H9 (cell line): Measurements from ENCODE around the gene WDR81. TPM values are rescaled to one million over a fixed set of nuclear protein-coding genes. Genes with fewer than 3 reads are reported as not detected.

Source experiments
- DNase-seq: peaks from one replicate; pipeline ENCODE4 v3.0.0-alpha.2; 2017
- H2AFZ ChIP-seq: one replicate; pipeline ENCODE4 v1.6.1; 2013; ENCODE audit warnings: mild to moderate bottlenecking, low read length, control low read depth, moderate library complexity
- H2AK5ac ChIP-seq: 2 replicates; pipeline ENCODE4 v1.6.1; 2013; ENCODE audit warnings: low read length, control low read depth, mixed read lengths; ENCODE audit not compliant: insufficient read length
- H2BK120ac ChIP-seq: one replicate; pipeline ENCODE4 v1.6.1; 2013; ENCODE audit warnings: low read depth, mild to moderate bottlenecking, low read length, control low read depth, inconsistent platforms; ENCODE audit not compliant: poor library complexity, severe bottlenecking
- H2BK12ac ChIP-seq: 2 replicates; pipeline ENCODE4 v1.6.1; 2013; ENCODE audit warnings: low read length, control low read depth, mixed read lengths, low read depth; ENCODE audit not compliant: insufficient read length
- H2BK15ac ChIP-seq: 2 replicates; pipeline ENCODE4 v1.6.1; 2013; ENCODE audit warnings: low read depth, low read length, control low read depth
- H2BK20ac ChIP-seq: one replicate; pipeline ENCODE4 v1.6.1; 2013; ENCODE audit warnings: low read depth, mild to moderate bottlenecking, low read length, control low read depth, inconsistent platforms; ENCODE audit not compliant: poor library complexity, severe bottlenecking
- H2BK5ac ChIP-seq: 2 replicates; pipeline ENCODE4 v1.6.1; 2013; ENCODE audit warnings: low read length, control low read depth, mixed read lengths; ENCODE audit not compliant: insufficient read length
- H3K14ac ChIP-seq: 2 replicates; pipeline ENCODE4 v1.6.1; 2013; ENCODE audit warnings: low read length, control low read depth; ENCODE audit not compliant: insufficient read depth
- H3K18ac ChIP-seq: 2 replicates; pipeline ENCODE4 v1.6.1; 2013; ENCODE audit warnings: low read depth, mild to moderate bottlenecking, mixed read lengths, low read length, control low read depth; ENCODE audit not compliant: insufficient read length
- H3K23ac ChIP-seq: 2 replicates; pipeline ENCODE4 v1.6.1; 2013; ENCODE audit warnings: low read length, control low read depth, mixed read lengths, low read depth; ENCODE audit not compliant: insufficient read length
- H3K23me2 ChIP-seq: 2 replicates; pipeline ENCODE4 v1.6.1; 2013; ENCODE audit warnings: low read depth, mild to moderate bottlenecking, mixed read lengths, low read length, control low read depth; ENCODE audit not compliant: insufficient read length, poor library complexity, severe bottlenecking
- H3K27ac ChIP-seq: 2 replicates; pipeline ENCODE4 v1.5.1; 2013; ENCODE audit warnings: low read length, control low read depth, mixed read lengths, low read depth; ENCODE audit not compliant: insufficient read length
- H3K27me3 ChIP-seq: 2 replicates; pipeline ENCODE4 v1.6.1; 2013; ENCODE audit warnings: low read length, control low read depth, inconsistent platforms; ENCODE audit not compliant: insufficient read depth
- H3K4ac ChIP-seq: 2 replicates; pipeline ENCODE4 v1.6.1; 2013; ENCODE audit warnings: low read depth, mild to moderate bottlenecking, control low read depth, inconsistent platforms, low read length, moderate library complexity
- H3K4me1 ChIP-seq: 2 replicates; pipeline ENCODE4 v1.6.1; 2013; ENCODE audit warnings: low read length, control low read depth, inconsistent platforms; ENCODE audit not compliant: insufficient read depth
- H3K4me2 ChIP-seq: 2 replicates; pipeline ENCODE4 v1.6.1; 2013; ENCODE audit warnings: low read length, control low read depth, mixed read lengths; ENCODE audit not compliant: insufficient read length, insufficient read depth
- H3K56ac ChIP-seq: 2 replicates; pipeline ENCODE4 v1.6.1; 2013; ENCODE audit warnings: low read depth, mild to moderate bottlenecking, mixed read lengths, low read length, control low read depth; ENCODE audit not compliant: insufficient read length
- H3K79me1 ChIP-seq: 2 replicates; pipeline ENCODE4 v1.6.1; 2013; ENCODE audit warnings: low read depth, mild to moderate bottlenecking, moderate library complexity, low read length, control low read depth, inconsistent platforms; ENCODE audit not compliant: insufficient read depth, poor library complexity, severe bottlenecking
- H3K79me2 ChIP-seq: 2 replicates; pipeline ENCODE4 v1.6.1; 2013; ENCODE audit warnings: low read length, control low read depth, inconsistent platforms; ENCODE audit not compliant: insufficient read depth
- H3K9ac ChIP-seq: 2 replicates; pipeline ENCODE4 v1.6.1; 2013; ENCODE audit warnings: low read length, control low read depth, mixed read lengths; ENCODE audit not compliant: insufficient read length; ENCODE audit errors: extremely low read depth
- H3K9me3 ChIP-seq: one replicate; pipeline ENCODE4 v1.6.1; 2013; ENCODE audit warnings: low read depth, low read length, inconsistent platforms; ENCODE audit not compliant: control insufficient read depth
- H3T11ph ChIP-seq: one replicate; pipeline ENCODE4 v1.6.1; 2013; ENCODE audit warnings: mild to moderate bottlenecking, low read length, control low read depth, inconsistent platforms
- H4K20me1 ChIP-seq: one replicate; pipeline ENCODE4 v1.6.1; 2013; ENCODE audit not compliant: control insufficient read depth, insufficient read length, insufficient read depth
- H4K5ac ChIP-seq: 2 replicates; pipeline ENCODE4 v1.6.1; 2013; ENCODE audit warnings: low read depth, mild to moderate bottlenecking, mixed read lengths, low read length, control low read depth; ENCODE audit not compliant: insufficient read length
- H4K8ac ChIP-seq: replicated peaks from 2 replicates; pipeline ENCODE4 v1.6.1; 2013; ENCODE audit warnings: low read length, control low read depth, mixed read lengths, low read depth; ENCODE audit not compliant: insufficient read length
- H4K91ac ChIP-seq: 2 replicates; pipeline ENCODE4 v1.6.1; 2013; ENCODE audit warnings: low read depth, mild to moderate bottlenecking, moderate library complexity, mixed read lengths, low read length, control low read depth; ENCODE audit not compliant: insufficient read length
- H3K27ac Mint-ChIP-seq, 3 experiments: 2 replicates in 2 of 3; 3 replicates in 1 of 3; pipeline ENCODE4 v1.8.0; 2020 to 2021; ENCODE audit warnings: mixed read lengths in 3 of 3, mild to moderate bottlenecking in 1 of 3, moderate library complexity in 1 of 3
- H3K27me3 Mint-ChIP-seq: 2 replicates; pipeline ENCODE4 v1.8.0; 2021; ENCODE audit warnings: low read depth, mild to moderate bottlenecking, moderate library complexity, mixed read lengths
- H3K36me3 Mint-ChIP-seq, 3 experiments: 2 replicates in 2 of 3; 3 replicates in 1 of 3; pipeline ENCODE4 v1.8.0; 2020 to 2021; ENCODE audit warnings: low read depth in 3 of 3, mixed read lengths in 3 of 3; ENCODE audit not compliant: insufficient read depth in 1 of 3
- H3K4me1 Mint-ChIP-seq, 2 experiments: 2 replicates each; pipeline ENCODE4 v1.8.0; 2020; ENCODE audit warnings: mixed read lengths in 2 of 2
- H3K4me3 Mint-ChIP-seq, 2 experiments: 2 replicates in 1 of 2; 3 replicates in 1 of 2; pipeline ENCODE4 v1.8.0; 2020 to 2021; ENCODE audit warnings: mild to moderate bottlenecking in 2 of 2, mixed read lengths in 2 of 2, moderate library complexity in 1 of 2
- H3K9me3 Mint-ChIP-seq, 2 experiments: 2 replicates in 1 of 2; 3 replicates in 1 of 2; pipeline ENCODE4 v1.8.0; 2020; ENCODE audit warnings: mild to moderate bottlenecking in 2 of 2, mixed read lengths in 2 of 2, moderate library complexity in 1 of 2
- WGBS: extraction: QIAGEN DNeasy Blood & Tissue Kit; methylation state at CpG from one replicate; pipeline ENCODE4 v1.1.7; 2013; ENCODE audit warnings: missing lambda C conversion rate, low lambda C conversion rate, mixed read lengths; ENCODE audit not compliant: insufficient read length; ENCODE audit errors: extremely low coverage; 5-methylcytosine and 5-hydroxymethylcytosine counted together
- total RNA-seq: library from RNA; stranded (reverse); gene quantifications from 2 replicates; pipeline ENCODE4 v1.2.1, GENCODE V29; 2021
- TF ChIP-seq, protein P1 (sequence below): fragments of 200-600 bp; sonication (generic); conservative IDR thresholded peaks from 3 replicates; pipeline ENCODE4 v1.8.0; 2021; ENCODE audit warnings: antibody characterized with exemption, mild to moderate bottlenecking

The WDR81 gene
- total RNA-seq, 1 experiment from 2014 or later = 20.2 TPM

DNA sequence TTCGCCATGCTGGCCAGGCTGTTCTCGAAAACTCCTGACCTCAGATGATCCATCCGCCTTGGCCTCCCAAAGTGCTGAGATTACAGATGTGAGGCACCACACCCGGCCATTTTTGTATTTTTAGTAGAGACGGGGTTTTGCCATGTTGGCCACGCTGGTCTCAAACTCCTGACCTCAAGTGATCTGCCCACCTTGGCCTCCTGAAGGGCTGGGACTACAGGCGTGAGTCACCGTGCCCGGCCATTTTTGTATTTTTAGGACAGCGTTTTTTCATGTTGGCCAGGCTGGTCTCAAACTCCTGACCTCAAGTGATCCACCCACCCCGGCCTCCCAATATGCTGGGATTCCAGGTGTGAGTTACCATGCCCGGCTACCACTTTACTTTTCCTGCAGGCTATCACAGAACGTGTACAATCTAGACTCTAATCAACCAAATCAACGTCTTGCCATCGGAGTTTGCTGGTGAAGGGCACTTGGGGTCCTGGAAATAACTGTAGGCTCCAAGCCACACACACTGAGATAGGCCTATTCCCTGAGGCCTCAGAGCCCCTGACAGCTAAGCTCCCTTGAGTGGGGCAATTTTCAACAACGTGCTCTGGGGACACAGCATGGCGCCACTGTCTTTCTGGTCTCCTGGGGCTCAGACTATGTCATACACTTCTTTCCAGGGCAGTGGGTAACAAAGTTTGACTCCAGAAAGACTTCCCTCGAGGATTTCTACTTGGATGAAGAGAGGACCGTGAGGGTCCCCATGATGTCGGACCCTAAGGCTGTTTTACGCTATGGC, 50.1 kb downstream of the WDR81 start:
- no peak overlapping the region for H2AFZ ChIP-seq
- Mint-ChIP-seq H3K27me3 (no peaks in the 10 kb centered on the region; the same call in 1 of the 2 replicates), H3K36me3 (peaks cover 9 to 46% (median 42%) of the 10 kb centered on the region in 3 experiments), H3K4me1 (peaks cover 7% of the 10 kb centered on the region in 2 experiments), H3K27ac (peak overlapping the region in 2 of 3 experiments; percentile 10 to 64; a peak in 4 of 7 replicates), H3K9me3 (no peaks in the 10 kb centered on the region), H3K4me3 (no peak overlapping the region)
- H3K27ac ChIP-seq = no peak overlapping the region
- no peak overlapping the region for H3K56ac ChIP-seq
- H2BK12ac ChIP-seq = no peak overlapping the region
- no peaks in the 10 kb centered on the region for H3K79me1 ChIP-seq
- no peak for DNase-seq
- no peak overlapping the region for H4K91ac ChIP-seq
- no peak overlapping the region for H2AK5ac ChIP-seq
- H3K14ac ChIP-seq = no peak overlapping the region
- H3K27me3 ChIP-seq = no peaks in the 10 kb centered on the region
- no peaks in the 10 kb centered on the region for H4K20me1 ChIP-seq
- H3K4me2 ChIP-seq = no peak overlapping the region
- H3K9ac ChIP-seq = no peak overlapping the region
- H3K79me2 ChIP-seq = no peaks in the 10 kb centered on the region
- H2BK20ac ChIP-seq = no peak overlapping the region
- TF ChIP-seq, protein P1, sequence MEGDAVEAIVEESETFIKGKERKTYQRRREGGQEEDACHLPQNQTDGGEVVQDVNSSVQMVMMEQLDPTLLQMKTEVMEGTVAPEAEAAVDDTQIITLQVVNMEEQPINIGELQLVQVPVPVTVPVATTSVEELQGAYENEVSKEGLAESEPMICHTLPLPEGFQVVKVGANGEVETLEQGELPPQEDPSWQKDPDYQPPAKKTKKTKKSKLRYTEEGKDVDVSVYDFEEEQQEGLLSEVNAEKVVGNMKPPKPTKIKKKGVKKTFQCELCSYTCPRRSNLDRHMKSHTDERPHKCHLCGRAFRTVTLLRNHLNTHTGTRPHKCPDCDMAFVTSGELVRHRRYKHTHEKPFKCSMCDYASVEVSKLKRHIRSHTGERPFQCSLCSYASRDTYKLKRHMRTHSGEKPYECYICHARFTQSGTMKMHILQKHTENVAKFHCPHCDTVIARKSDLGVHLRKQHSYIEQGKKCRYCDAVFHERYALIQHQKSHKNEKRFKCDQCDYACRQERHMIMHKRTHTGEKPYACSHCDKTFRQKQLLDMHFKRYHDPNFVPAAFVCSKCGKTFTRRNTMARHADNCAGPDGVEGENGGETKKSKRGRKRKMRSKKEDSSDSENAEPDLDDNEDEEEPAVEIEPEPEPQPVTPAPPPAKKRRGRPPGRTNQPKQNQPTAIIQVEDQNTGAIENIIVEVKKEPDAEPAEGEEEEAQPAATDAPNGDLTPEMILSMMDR = no peak
- no peak overlapping the region for H3K4ac ChIP-seq
- no peaks in the 10 kb centered on the region for H3K9me3 ChIP-seq
- no peaks in the 10 kb centered on the region for H3K23me2 ChIP-seq
- H4K5ac ChIP-seq = no peak overlapping the region
- H2BK5ac ChIP-seq = no peak overlapping the region
- H3K23ac ChIP-seq = no peak overlapping the region
- no peak overlapping the region for H4K8ac ChIP-seq
- no peak overlapping the region for H2BK120ac ChIP-seq
- no peak overlapping the region for H3T11ph ChIP-seq
- H2BK15ac ChIP-seq = no peak overlapping the region
- H3K18ac ChIP-seq = no peak overlapping the region
- no CpG with 5 or more reads among the region's 21 CpGs for WGBS
- no peaks in the 10 kb centered on the region for H3K4me1 ChIP-seq
